NCI-H774 (cell line): ENCODE results near the gene E2F4.

Source experiments
- DNase-seq: peaks from one replicate; lab custom pipeline; 2025; lab: John Stamatoyannopoulos, UW

Gene E2F4

DNA sequence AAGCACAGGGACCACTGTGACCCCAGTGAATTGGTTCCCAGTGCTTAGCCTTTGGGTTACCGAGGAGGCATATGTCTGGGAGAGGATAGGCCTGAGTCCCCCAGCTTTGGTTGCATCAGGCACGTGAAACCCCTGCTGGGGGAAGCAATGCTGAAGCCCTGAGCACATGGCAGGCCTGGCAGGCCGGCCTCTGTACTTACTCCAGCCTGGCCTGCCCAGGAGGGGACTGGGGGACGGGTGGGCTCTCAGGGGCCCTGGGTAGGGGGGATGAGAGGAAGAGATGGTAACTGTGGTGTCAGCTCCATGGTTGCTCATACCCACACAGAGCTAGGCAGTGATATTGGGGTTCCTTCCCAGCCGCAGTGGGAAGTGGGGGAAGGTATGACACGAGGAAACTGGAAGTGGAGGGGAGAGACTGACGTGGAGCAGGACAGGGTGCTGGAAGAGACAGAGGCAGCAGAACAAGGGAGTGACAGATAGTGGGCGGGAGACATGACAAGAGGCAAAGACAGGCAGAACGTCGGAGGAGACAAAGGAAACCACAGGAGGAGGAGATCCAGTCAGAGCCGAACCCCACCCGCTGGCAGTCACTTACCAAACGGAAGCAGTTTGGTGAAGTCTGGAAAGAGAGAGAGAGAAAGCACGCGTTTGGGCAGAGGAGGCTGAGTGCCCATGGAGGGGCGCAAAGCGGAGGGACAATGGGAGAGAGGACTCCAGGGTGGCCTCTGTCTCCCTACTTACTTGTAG, 44.0 kb downstream of the E2F4 start:
- DNase-seq = no peak

DNA sequence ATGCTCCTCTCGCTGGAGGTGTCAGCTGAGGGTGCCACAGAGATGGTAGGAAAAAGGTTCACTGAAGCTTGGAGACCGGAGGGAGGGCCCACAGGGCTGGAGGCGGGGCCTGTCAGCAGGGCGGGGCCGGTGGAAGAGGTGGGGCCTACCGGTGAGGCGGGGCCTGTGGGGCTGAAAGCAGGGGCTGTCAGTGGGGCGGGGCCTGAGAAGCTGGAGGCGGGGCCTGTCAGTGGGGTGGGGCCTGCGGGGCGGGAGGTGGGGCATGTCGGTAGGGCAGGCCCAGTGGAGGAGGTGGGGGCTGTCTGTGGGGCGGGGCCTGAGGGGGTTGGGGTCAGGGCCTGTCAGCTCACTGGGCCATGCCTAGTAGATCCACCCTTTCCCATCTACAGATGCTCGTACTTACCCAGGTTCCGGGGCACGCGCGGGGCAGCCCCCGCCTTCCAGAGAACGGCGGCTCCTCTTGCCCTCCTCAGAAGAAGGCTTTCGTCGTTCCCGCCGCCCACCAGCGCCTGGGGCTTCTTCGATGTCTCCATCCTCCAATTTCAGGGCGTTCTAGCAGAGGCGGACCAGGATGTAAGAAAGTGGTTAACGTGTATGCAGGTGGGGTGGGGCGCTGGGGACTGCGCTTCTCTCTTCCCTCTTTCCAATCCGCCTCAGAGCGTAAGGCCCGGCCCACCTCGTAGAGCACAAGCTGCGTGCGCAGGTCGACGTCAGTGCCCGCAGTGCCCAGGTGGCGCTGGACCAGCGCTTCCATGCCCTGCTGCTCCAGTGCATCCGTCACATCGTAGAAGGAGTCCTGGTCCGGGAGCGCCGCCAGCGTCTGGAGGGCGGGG, 44.8 kb downstream of the E2F4 start:
- peak; percentile 4 for DNase-seq

DNA sequence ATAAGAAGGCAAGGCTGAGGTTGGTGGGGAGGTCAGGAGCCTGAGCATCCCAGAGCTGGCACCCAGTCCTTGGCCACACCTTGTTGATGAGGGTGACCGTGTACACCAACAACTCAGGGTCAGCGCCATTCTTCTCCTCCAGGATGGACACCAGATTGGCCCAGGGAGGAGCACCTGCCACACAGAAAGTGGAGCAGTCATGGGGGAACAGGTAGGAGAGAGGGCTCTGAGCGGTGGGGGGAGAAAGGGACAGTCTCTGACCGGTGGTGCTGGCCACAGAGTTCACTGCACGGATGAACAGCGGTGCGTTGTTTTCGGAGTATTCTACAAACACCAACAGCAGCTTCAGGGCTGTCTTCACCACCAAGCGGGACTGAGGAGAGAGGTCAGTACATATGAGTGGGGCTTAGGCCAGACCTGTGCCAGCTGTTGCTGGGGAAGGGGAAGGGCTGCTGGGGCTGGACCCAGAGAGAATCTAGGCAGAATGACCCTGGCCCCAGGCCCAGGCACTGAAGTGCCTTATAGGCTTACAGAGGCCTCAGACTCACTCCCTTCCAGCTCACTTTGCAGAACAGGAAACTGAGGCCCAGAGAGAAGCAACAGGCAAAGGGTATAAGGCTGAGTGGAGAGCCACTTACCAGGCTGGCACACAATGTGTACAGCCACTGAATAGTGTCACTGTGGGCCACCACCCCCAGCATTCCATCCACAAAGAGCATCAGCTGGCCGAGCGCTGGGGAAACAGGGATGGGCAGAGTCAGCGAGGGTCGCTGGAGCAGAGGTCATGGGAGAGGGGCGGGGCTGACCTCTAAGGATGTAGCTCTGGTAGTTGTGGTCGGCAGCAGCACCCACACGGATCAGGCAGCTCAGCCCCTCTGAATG, 45.7 kb downstream of the E2F4 start:
- no peak for DNase-seq

DNA sequence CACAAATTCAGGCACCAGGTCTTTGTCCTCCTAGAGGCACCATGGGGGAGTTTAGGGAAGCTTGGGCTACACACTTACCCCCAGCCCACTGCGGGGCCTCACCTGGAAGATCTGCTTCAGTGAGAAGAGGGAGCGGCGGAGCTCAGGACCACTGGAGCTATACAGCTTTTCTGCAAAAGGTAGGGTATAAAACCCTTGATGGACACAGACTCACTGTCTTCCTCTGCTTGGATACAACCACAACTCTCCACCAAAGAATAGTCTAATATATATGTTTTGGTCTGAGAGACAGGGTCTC, 46.3 kb downstream of the E2F4 start:
- no peak for DNase-seq

DNA sequence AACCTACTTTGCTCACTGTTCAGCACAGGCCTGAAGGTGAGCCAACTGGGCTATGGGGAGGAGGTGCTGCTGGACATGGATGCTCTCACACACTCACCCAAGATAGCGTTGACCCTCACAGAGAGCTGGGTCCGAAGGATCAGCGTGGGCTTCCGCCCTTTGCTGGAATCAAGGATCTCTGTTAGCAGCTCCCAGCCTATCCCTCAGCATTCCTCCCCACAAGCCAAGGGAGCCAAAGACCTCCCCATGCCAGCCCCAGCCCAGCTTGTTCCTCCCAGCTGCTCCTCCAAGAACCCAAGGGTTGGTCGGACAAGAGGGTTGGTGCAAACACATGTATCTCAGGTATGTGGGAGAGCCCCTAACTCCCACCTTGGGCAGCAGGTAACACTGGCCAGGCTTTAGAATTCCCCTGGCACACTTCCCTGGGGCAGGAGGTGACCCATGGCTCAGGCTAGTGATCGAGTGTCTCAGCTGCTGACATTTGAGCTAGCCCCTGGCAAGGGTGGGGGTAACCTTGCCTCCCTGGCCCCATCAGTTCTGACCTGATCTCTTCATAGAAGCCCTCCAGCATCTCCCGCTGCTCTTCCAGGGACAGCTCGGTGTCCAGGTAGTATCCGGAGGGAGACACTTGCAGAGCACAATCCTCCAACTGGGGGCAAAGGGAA, 47.0 kb downstream of the E2F4 start:
- DNase-seq = no peak

DNA sequence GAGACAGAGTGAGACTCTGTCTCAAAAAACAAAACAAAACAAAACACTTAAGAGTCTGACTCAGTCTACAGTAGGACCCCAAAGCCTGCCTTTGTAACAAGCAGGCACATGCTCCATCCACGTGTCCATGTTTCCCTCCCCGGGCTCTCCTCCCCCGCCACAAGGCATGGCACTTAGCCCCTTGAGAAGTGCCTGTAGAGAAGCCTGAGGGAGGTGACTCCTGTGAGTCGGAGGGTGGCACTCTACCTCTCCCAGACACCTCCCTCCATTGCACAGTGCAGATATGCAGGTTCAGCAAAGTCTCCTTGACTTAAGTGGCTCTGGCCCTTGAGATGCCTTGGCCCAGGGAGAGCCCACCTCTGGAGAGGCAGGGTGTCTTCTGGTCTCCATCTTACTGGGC, 48.6 kb downstream of the E2F4 start:
- no peak for DNase-seq

DNA sequence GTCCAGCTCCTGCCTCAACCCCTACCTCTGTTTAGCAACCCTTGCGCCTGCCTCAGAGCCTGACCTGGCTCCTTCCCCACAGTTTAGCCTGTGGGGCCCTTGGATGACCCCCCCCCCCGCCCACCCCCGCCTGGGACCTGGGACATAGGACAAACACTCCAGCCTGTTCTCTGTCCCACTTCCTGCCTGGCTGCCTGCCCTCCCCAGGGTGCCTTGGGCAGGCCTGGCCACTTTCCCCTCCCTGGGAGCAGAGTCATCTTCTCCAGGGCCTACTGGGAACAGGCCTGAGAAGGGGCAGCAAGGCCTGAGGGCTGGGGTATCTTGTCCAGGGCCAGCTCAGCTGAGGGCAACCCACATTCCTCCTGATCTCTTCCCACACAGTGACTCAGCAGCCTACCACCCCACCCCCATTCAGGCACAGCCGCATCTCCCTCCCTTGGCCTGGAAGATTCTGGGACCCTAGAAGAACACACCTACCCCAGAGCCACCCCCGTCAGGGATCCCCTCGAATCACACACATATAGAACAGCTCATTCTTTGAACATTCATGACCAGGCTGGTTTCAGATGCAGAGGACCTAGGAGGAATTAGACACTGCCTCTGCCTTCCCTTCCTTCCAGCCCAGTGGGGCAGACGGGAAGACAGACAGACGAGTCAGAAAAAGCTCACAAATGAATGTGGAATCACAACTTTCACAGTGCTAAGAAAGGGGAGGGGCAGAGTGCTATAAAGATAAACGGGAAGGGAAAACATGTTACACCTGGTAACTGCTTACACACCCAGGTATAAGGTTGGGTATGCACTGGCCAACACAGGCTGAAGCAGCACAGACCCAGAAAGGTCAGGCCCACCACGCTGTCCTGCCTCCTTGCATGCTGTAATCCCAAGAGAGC, 49.3 kb downstream of the E2F4 start:
- no peak for DNase-seq

DNA sequence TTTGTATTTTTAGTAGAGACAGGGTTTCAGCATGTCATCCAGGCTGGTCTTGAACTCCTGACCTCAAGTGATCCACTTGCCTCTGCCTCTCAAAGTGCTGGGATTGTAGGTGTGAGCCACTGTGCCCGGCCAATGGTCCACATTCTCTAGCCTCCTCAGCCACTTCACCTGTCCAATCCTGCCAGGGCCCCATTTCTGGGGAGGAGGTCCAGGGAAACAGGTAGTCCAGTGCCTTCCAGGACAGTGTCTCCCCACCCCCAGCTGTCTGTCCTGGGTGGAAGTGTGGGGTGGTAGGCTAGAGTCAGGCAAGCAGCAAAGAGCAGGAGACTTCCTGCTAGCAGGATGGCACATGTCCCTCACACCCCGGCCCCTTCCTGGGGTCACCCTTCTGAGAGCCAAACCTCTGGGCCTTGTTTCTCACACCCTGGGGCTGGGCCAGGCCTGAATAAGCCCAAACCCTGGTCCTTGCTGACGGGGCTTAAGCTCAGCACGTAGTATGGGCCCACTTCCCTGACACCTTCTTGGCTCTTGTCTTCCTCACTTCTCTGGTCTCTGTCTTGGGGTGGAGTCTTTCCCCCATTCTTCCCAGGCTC, 50.3 kb downstream of the E2F4 start:
- no peak for DNase-seq

DNA sequence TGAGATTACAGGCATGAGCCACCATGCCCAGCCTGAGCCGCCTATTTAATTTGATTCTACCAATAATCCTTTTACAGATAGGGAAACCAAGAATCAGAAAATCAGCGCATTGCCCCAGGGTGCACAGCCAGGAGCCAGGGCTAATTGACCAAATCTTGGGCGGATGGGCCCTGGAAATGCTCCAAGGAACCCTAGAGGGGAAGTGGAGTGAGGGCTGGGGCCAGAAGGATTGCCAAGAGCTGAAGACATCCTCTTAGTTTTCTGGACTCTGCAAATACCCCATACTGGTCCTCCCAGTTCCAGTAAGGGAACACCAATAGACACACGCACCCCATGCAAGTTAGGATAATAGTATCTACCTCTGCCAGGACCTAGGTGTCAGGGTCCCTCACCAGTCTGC, 51.5 kb downstream of the E2F4 start:
- DNase-seq = no peak

DNA sequence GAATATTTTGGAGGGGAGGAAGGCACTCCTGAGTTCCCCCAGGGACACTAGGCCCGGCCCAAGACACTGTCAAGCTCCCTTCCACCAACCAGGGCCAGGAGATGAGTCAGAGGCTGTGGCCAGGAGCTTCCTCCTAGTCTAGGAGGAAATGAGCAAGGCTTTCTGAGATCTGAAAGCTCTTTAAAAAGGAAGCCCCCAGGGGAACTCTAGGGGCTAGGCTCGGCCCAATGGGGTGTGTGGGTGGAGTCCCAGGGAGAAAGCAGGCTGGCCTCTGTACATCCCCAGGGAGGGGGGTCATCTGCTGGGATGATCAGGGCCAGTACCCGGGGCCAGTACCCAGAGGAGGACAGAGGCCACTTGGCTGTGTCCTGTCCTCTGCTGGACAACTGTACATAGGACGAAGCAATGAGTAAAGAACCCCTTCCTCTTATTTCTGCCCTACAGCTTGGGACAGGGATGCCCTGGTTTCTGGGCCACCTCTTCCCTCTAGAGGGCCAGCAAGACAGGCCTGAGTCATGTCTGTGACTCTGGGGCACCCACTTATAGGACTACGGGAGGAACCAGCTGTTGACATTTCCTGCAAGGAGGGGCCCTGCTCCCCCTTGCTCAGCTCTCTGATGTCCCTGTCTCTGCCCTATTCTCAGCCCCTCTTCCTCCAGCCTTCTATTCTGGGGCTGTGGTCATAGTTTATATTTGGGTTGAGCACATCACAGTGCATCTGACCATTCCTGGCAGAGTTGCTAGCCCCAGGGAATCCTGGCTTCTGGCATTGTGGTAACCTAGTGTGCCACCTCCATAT, 52.6 kb downstream of the E2F4 start:
- no peak for DNase-seq

DNA sequence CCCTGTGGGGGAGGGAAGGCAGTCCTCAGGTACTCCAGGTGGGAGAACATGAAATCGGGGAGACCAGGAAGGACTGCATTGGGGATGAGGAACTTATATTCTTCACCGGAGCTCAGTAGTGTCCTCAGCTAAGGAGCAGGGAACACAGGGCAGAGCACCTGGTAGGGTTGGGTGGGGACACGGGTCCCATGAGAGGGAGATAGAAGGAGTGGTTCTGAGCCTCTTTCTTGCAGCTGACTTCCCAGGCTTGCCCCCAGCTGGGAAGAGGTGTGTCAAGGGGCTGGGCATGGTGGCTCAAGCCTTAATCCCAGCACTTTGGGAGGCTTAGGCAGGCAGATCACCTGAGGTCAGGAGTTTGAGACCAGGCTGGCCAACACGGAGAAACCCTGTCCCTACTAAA, 53.2 kb downstream of the E2F4 start:
- no peak for DNase-seq

DNA sequence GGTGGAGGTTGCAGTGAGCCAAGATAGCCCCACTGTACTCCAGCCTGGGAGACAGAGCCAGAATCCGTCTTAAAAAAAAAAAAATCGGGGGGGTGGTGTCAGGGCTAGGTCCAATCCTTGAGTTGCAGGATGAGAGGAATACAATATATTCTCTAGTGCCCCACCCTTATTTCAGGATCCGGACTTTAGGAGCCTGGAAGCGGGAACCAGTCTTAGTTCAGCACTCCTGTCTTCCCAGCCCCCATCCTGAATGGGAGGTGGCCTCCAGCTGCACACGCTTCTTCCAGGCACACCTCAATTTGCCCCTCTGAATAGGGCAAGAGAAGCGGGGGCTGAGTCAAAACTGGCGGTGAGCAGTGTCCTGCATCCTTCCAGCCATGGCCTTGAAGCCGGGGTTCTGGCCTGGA, 53.7 kb downstream of the E2F4 start:
- DNase-seq = no peak

DNA sequence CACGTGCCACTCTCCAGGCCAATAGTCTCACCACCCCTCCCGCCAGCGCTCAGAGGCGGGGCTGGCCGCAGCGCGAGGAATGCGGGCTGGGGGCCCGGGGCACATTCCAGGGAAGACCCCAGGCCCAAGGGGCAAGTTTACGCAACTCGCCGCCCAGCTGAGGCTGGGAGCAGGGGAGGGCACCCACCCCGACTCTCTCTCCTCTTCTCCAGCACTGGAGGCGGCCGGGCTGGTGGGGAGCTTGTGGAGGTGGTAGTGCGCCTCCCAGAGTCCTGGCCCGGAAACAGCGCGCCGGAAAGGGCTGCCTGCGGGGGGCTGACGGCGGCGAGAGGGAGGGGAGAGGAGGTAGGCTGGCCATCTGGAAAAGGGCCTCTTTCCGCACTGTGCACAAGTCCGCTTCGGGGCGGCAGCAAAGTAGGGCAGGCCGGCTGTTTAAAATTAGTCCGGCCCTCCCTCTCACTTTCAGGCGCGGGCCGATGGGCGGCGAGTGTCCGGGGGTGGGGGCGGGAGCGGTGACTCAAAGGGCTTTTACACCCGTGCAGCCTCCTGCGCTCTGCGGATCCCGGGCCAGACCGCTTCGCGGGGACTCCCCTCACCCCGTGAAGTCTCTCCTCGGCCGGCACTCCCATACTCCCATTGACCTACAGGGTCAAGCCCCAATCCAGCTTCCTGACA, 54.3 kb downstream of the E2F4 start:
- DNase-seq = peak; percentile 36

DNA sequence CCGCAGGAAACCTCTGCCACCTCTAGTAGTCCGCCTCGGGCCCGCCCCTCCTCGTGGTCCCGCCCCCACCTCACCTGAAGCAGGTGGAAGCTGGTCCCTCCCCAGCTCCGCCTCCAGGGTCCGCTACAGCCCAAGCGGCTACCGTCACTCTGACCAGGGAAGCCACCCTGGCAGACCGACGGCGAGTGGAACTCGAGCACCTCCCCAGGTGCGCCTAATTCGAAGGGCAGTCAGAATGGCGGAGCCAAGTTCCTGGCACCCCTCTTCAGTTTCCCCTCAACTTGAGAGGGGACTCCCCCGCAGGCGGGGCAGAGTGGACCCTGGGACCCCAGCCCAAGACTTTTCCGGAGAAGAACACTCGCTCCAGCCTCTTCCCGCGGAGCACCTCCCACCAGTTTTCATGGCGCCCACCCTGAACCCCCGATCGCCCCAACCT, 54.8 kb downstream of the E2F4 start:
- peak; percentile 55 for DNase-seq

DNA sequence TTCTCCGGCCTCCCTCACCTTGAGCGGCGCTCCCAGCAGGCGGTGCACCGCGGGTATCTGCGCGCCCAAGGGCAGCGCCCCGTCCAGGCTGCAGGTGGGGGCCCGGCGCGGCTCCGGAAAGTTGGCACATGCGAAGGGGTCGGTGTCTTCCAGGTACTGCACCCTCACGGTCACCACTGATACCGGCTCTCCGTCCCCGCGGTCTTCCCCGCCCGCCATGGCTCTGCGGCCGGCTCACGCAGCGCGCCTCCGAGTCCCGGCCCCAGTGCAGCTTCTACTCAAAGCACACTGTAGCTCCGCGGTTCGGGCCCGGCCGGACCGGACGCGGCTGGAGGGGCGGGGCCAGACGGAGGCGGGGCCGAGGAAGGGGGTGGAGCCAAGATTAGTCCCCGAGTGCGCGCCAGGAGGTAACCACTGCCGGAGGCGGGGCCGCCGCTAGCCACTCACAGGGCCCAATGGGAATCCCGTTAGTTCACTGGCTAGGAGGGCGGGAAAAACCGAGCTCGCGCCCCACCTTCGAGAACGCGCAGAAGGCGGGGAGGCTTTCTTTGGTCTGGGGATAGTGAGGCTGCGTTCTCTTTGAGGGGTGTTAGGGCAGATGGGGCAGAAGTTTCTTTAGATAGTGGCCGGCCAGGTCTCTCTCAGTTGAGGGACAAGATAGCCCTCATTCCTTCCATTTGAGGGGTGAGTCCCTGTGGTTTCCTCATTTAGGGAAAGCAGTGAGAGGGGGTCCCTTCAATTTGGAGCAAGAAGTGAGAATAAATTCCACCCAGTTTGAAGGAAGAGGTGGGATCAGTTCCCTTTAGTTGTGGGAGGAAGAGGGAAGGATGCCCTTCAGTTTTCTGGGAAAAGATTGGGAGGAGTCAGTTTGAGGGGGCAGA, 55.5 kb downstream of the E2F4 start, which contains the start of gene FHOD1:
Gene FHOD1, minus strand, starts transcription at position 290 of the 881 bp plus-strand sequence. Its CDS starts 71 bp downstream, at position 219.
- peak; percentile 64 for DNase-seq

DNA sequence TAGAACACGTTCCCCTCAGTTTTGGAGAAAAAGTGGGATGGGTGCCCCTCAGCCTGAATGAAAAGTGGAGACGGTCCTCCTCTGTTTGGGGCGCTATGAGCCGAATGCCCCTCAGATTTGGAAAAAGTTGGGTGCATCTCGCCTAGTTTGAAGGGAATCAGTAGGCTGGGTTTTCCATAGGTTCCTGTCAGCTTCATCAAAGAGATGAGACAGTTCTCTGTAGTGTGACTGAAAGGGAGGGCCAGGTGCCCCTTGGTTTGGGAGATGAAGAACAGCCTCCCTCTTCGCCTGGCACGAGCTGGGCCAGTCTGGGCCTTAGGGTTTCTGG, 56.1 kb downstream of the E2F4 start:
- DNase-seq = no peak
